Measurements from ENCODE around the gene RALGDS. TPM values are rescaled to one million over a fixed set of nuclear protein-coding genes. Genes with fewer than 3 reads are reported as not detected.

Gene RALGDS
- total and polyA plus RNA-seq, 2 donors (not counting 1 experiment from before 2014, with no cell fraction given) = 62.4 to 88.0 TPM

DNA sequence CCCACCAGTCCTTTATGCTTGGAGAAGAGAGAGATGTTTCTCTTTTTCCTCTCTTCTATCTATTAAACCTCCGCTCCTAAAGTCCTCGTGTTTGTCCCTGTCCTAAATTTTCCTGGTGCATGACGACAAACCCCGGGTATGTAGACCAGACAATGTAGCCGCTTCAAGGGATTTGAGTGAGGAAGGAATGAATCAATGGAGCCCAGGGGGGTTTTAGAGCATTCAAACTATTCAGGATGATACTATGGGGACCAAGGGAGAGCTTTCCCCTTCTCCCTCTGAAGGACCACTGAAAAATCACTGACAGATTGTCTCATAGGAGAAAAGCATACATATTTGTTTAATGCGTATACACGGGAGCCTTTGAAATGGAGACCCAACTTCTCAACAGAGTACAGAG is 40.9 kb downstream of the RALGDS start:
- no peak overlapping the region for H3K9ac ChIP-seq (ENCODE audit: low read length)
- H3K9me3 ChIP-seq (ENCODE audit: control extremely low read depth in 1 of 3, control insufficient read depth in 2 of 3, insufficient read depth in 1 of 3, low read length in 2 of 3) = no peaks in the 10 kb centered on the region
- no peak overlapping the region for H3K4me2 ChIP-seq (replicated peaks; ENCODE audit: low read depth, low read length, poor library complexity, severe bottlenecking)
- no peaks in the 10 kb centered on the region for H3K36me3 ChIP-seq (replicated peaks in 1 of 2; ENCODE audit: control extremely low read depth in 1 of 2, control insufficient read depth in 1 of 2, extremely low read depth in 1 of 2, insufficient read depth in 2 of 2, low read length in 1 of 2)
- H3K4me3 Mint-ChIP-seq = no peak overlapping the region
- H3K4me1 ChIP-seq (ENCODE audit: control insufficient read depth in 2 of 2, insufficient read depth in 2 of 2, low read length in 2 of 2) = no peaks in the 10 kb centered on the region
- H3K9me3 Mint-ChIP-seq (ENCODE audit: insufficient read depth) = no peaks in the 10 kb centered on the region
- ChIA-PET POLR2A (no interaction called here), CTCF (no interaction called here)
- H3K27me3 Mint-ChIP-seq = peaks cover 7% of the 10 kb centered on the region
- H3K27ac ChIP-seq (ENCODE audit: low read length in 2 of 2) = no peak overlapping the region
- no peak overlapping the region for H2AFZ ChIP-seq (ENCODE audit: insufficient read depth, low read depth, low read length, poor library complexity, severe bottlenecking)
- 90% methylated on average over 2 of the region's 7 CpGs for WGBS (ENCODE audit: insufficient coverage)
- intact Hi-C loops (cut with micrococcal nuclease) = no loop called here
- no peak overlapping the region for H3K4me3 ChIP-seq (ENCODE audit: control extremely low read depth in 1 of 5, extremely low read depth in 1 of 5, insufficient read depth in 1 of 5, low read depth in 2 of 5, low read length in 4 of 5)
- H3K27ac Mint-ChIP-seq = no peak overlapping the region
- no peak for ATAC-seq (ENCODE audit: low read depth)
- DNase-seq = no peak
- H3K79me2 ChIP-seq (ENCODE audit: control insufficient read depth, insufficient read depth, low read length) = no peaks in the 10 kb centered on the region
- H4K20me1 ChIP-seq (ENCODE audit: control insufficient read depth, insufficient read depth, low read length, poor library complexity, severe bottlenecking) = no peaks in the 10 kb centered on the region
- TF ChIP-seq, protein P1, sequence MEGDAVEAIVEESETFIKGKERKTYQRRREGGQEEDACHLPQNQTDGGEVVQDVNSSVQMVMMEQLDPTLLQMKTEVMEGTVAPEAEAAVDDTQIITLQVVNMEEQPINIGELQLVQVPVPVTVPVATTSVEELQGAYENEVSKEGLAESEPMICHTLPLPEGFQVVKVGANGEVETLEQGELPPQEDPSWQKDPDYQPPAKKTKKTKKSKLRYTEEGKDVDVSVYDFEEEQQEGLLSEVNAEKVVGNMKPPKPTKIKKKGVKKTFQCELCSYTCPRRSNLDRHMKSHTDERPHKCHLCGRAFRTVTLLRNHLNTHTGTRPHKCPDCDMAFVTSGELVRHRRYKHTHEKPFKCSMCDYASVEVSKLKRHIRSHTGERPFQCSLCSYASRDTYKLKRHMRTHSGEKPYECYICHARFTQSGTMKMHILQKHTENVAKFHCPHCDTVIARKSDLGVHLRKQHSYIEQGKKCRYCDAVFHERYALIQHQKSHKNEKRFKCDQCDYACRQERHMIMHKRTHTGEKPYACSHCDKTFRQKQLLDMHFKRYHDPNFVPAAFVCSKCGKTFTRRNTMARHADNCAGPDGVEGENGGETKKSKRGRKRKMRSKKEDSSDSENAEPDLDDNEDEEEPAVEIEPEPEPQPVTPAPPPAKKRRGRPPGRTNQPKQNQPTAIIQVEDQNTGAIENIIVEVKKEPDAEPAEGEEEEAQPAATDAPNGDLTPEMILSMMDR (IDR thresholded peaks at IDR 0.05) = no peak
- no peak for TF ChIP-seq EZH2 (IDR thresholded peaks at IDR 0.05; ENCODE audit: borderline replicate concordance, insufficient read depth, low read depth, low read length, poor library complexity, severe bottlenecking)
- no peaks in the 10 kb centered on the region for H3K27me3 ChIP-seq (replicated peaks in 1 of 4; ENCODE audit: control extremely low read depth in 1 of 4, control insufficient read depth in 3 of 4, insufficient read depth in 4 of 4, low read length in 3 of 4)
- H3K4me1 Mint-ChIP-seq = no peaks in the 10 kb centered on the region

DNA sequence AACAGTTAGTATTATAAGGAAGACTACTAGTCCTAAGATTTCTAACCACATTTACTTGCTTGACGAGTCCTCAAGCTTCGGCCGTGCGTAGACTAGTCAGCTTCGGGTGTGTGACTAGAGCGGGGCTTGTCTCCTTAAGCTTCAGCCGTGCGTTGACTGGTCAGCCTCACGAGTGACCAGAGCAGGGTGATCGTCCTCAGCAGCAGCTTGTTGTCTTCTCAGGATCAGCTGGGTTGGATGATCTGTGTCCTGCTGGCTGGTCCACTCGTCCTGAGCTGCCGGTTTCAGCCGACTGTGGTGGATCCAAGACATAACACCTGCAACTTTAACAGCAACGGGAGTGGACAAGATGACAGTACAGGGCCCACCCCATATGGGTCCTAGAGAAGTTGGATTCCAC is 42.6 kb downstream of the RALGDS start:
- Histone ChIP-seq H3K36me3 (replicated peaks in 1 of 2; ENCODE audit: control extremely low read depth in 1 of 2, control insufficient read depth in 1 of 2, extremely low read depth in 1 of 2, insufficient read depth in 2 of 2, low read length in 1 of 2) (no peaks in the 10 kb centered on the region), H3K27ac (ENCODE audit: low read length in 2 of 2) (no peak overlapping the region), H3K79me2 (ENCODE audit: control insufficient read depth, insufficient read depth, low read length) (no peaks in the 10 kb centered on the region), H3K27me3 (replicated peaks in 1 of 4; ENCODE audit: control extremely low read depth in 1 of 4, control insufficient read depth in 3 of 4, insufficient read depth in 4 of 4, low read length in 3 of 4) (no peaks in the 10 kb centered on the region), H3K9ac (ENCODE audit: low read length) (no peak overlapping the region), H4K20me1 (ENCODE audit: control insufficient read depth, insufficient read depth, low read length, poor library complexity, severe bottlenecking) (no peaks in the 10 kb centered on the region), H3K4me1 (ENCODE audit: control insufficient read depth in 2 of 2, insufficient read depth in 2 of 2, low read length in 2 of 2) (no peaks in the 10 kb centered on the region), H3K4me2 (replicated peaks; ENCODE audit: low read depth, low read length, poor library complexity, severe bottlenecking) (no peak overlapping the region), H2AFZ (ENCODE audit: insufficient read depth, low read depth, low read length, poor library complexity, severe bottlenecking) (no peak overlapping the region), H3K4me3 (ENCODE audit: control extremely low read depth in 1 of 5, extremely low read depth in 1 of 5, insufficient read depth in 1 of 5, low read depth in 2 of 5, low read length in 4 of 5) (no peak overlapping the region), H3K9me3 (ENCODE audit: control extremely low read depth in 1 of 3, control insufficient read depth in 2 of 3, insufficient read depth in 1 of 3, low read length in 2 of 3) (no peaks in the 10 kb centered on the region)
- Mint-ChIP-seq H3K9me3 (ENCODE audit: insufficient read depth) (no peaks in the 10 kb centered on the region), H3K4me1 (no peaks in the 10 kb centered on the region), H3K27me3 (peaks cover 7% of the 10 kb centered on the region), H3K4me3 (no peak overlapping the region), H3K27ac (no peak overlapping the region)
- DNase-seq (no peak), ATAC-seq (ENCODE audit: low read depth) (no peak)
- TF ChIP-seq, protein P1 (IDR thresholded peaks at IDR 0.05) = no peak
- TF ChIP-seq EZH2 (IDR thresholded peaks at IDR 0.05; ENCODE audit: borderline replicate concordance, insufficient read depth, low read depth, low read length, poor library complexity, severe bottlenecking) = no peak
- 95% methylated on average over 10 of the region's 14 CpGs for WGBS (ENCODE audit: insufficient coverage)
- CTCF ChIA-PET = interaction anchor here (1.8 kb wide), 1 partner anchor 65 kb away, joined by 4 read pairs; no protein-coding TSS in a partner anchor
- intact Hi-C loops (cut with micrococcal nuclease) = no loop called here
- POLR2A ChIA-PET = no interaction called here
